CD14-positive monocyte (primary cell): ENCODE measurements around the gene ZNF827. TPM values are rescaled to one million over a fixed set of nuclear protein-coding genes. Genes with fewer than 3 reads are reported as not detected.

ENCODE experiments used
- DNase-seq, 3 donors: peaks; one replicate each; pipeline ENCODE4 v3.0.0-alpha.2; 2011 to 2022
- H2AFZ ChIP-seq: 2 replicates; pipeline ENCODE4 v1.6.0; 2012; ENCODE audit warnings: mild to moderate bottlenecking, low read depth, low read length, inconsistent platforms; ENCODE audit not compliant: insufficient read depth, poor library complexity, severe bottlenecking
- H3K27ac ChIP-seq, 2 donors: 1 replicate in 1 of 2; 2 replicates in 1 of 2; pipeline ENCODE4 v1.5.1; 2012 to 2013; ENCODE audit warnings: low read length in 2 of 2, control low read depth in 1 of 2, inconsistent platforms in 1 of 2, low read depth in 1 of 2, mild to moderate bottlenecking in 1 of 2
- H3K27me3 ChIP-seq, 2 donors: one replicate each; pipeline versions ENCODE4 v1.6.0 to v1.6.1; 2011 to 2013; ENCODE audit warnings: low read length in 2 of 2; ENCODE audit not compliant: control insufficient read depth in 2 of 2, insufficient read depth in 2 of 2
- H3K36me3 ChIP-seq, 2 donors: replicated peaks in 1 of 2; 1 replicate in 1 of 2; 2 replicates in 1 of 2; pipeline versions ENCODE4 v1.5.1 to v1.6.1; 2012 to 2013; ENCODE audit warnings: low read length in 2 of 2, control low read depth in 1 of 2, inconsistent platforms in 1 of 2, mild to moderate bottlenecking in 1 of 2; ENCODE audit not compliant: insufficient read depth in 2 of 2, control insufficient read depth in 1 of 2
- H3K4me1 ChIP-seq, 2 donors: 1 replicate in 1 of 2; 2 replicates in 1 of 2; pipeline versions ENCODE4 v1.5.1 to v1.6.1; 2012 to 2013; ENCODE audit warnings: low read length in 2 of 2, control low read depth in 1 of 2, inconsistent platforms in 1 of 2, mild to moderate bottlenecking in 1 of 2, moderate library complexity in 1 of 2; ENCODE audit not compliant: insufficient read depth in 2 of 2, control insufficient read depth in 1 of 2
- H3K4me2 ChIP-seq: replicated peaks from 2 replicates; pipeline ENCODE3; 2012; ENCODE audit warnings: low read length, moderate library complexity, mild to moderate bottlenecking; ENCODE audit not compliant: poor library complexity, severe bottlenecking; ENCODE audit errors: extremely low read depth
- H3K4me3 ChIP-seq, 3 experiments: fragments of 200-600 bp in 1 of 3; sonication (generic) in 1 of 3; replicated peaks in 1 of 3; 1 replicate in 2 of 3; 2 replicates in 1 of 3; pipeline ENCODE4 v1.5.1; 2011 to 2013; ENCODE audit warnings: low read length in 3 of 3, mild to moderate bottlenecking in 3 of 3, control low read depth in 2 of 3, low read depth in 2 of 3, inconsistent platforms in 1 of 3, moderate library complexity in 1 of 3
- H3K79me2 ChIP-seq: 2 replicates; pipeline ENCODE4 v1.6.0; 2012; ENCODE audit warnings: mild to moderate bottlenecking, control low read depth, inconsistent platforms, low read length, moderate library complexity; ENCODE audit not compliant: insufficient read depth
- H3K9ac ChIP-seq: 2 replicates; pipeline ENCODE4 v1.6.0; 2017; ENCODE audit warnings: low read length, mild to moderate bottlenecking; ENCODE audit not compliant: insufficient read depth, poor library complexity, severe bottlenecking
- H3K9me3 ChIP-seq, 2 donors: replicated peaks in 1 of 2; 1 replicate in 1 of 2; 2 replicates in 1 of 2; pipeline versions ENCODE4 v1.5.1 to v1.6.1; 2012 to 2013; ENCODE audit warnings: low read length in 2 of 2, control low read depth in 1 of 2; ENCODE audit not compliant: control insufficient read depth in 1 of 2, insufficient read depth in 1 of 2
- H4K20me1 ChIP-seq: 2 replicates; pipeline ENCODE4 v1.6.0; 2012; ENCODE audit warnings: mild to moderate bottlenecking, low read length, control low read depth, moderate library complexity; ENCODE audit not compliant: insufficient read depth
- H3K27ac Mint-ChIP-seq, 7 donors: one replicate each; pipeline ENCODE4 v1.8.0; 2020; ENCODE audit warnings: mild to moderate bottlenecking in 7 of 7, mixed read lengths in 7 of 7, moderate library complexity in 6 of 7, inconsistent platforms in 2 of 7
- H3K27me3 Mint-ChIP-seq, 3 donors: one replicate each; pipeline ENCODE4 v1.8.0; 2021 to 2022; ENCODE audit warnings: low read depth in 3 of 3, mild to moderate bottlenecking in 3 of 3, mixed read lengths in 3 of 3, moderate library complexity in 3 of 3, inconsistent platforms in 1 of 3
- H3K36me3 Mint-ChIP-seq, 2 donors: one replicate each; pipeline ENCODE4 v1.8.0; 2020; ENCODE audit warnings: mixed read lengths in 2 of 2, inconsistent platforms in 1 of 2, mild to moderate bottlenecking in 1 of 2
- H3K4me1 Mint-ChIP-seq: one replicate; pipeline ENCODE4 v1.8.0; 2020; ENCODE audit warnings: mild to moderate bottlenecking, mixed read lengths
- H3K4me3 Mint-ChIP-seq, 2 donors: one replicate each; pipeline ENCODE4 v1.8.0; 2020; ENCODE audit warnings: mild to moderate bottlenecking in 2 of 2, mixed read lengths in 2 of 2, moderate library complexity in 1 of 2
- H3K9me3 Mint-ChIP-seq, 7 donors: one replicate each; pipeline ENCODE4 v1.8.0; 2020 to 2022; ENCODE audit warnings: mixed read lengths in 7 of 7, mild to moderate bottlenecking in 6 of 7, moderate library complexity in 6 of 7, inconsistent platforms in 2 of 7
- CTCF ChIP-seq: fragments of 200-600 bp; IDR thresholded peaks from one replicate; pipeline ENCODE4 v1.8.0; 2022; ENCODE audit warnings: antibody characterized with exemption, mild to moderate bottlenecking
- WGBS: methylation state at CpG from one replicate; pipeline ENCODE4 v1.1.5; 2013; ENCODE audit warnings: missing lambda C conversion rate; ENCODE audit not compliant: insufficient coverage; 5-methylcytosine and 5-hydroxymethylcytosine counted together
- intact Hi-C, 2 donors: fragments of 100-400 bp; cut with micrococcal nuclease; formaldehyde crosslinking; loops; one replicate each; pipeline versions ENCODE4 v1.15.0 to v1.15.1; 2023
- polyA plus RNA-seq, 3 donors: library from polyadenylated mRNA; depleted of rRNA in 1 of 3; unstranded in 2 of 3; stranded (reverse) in 1 of 3; fragments of 300-500 nt in 2 of 3; fragments of >200 nt in 1 of 3; fragmentation: Illumina TruSeq in 2 of 3; gene quantifications; 1 replicate in 2 of 3; 2 replicates in 1 of 3; pipeline ENCODE4 v1.2.3, GENCODE V29; 2012 to 2021

The ZNF827 gene
- polyA plus RNA-seq, 3 donors, result 0.04 TPM; not detected in 2

GRCh38 chr4:145880355-145880960 is 58.2 kb downstream of the ZNF827 start:
- no peaks in the 10 kb centered on the region for H4K20me1 ChIP-seq
- H2AFZ ChIP-seq, result no peak overlapping the region
- no peaks in the 10 kb centered on the region for H3K79me2 ChIP-seq
- no peaks in the 10 kb centered on the region for H3K36me3 ChIP-seq
- H3K9me3 ChIP-seq, result no peaks in the 10 kb centered on the region
- no peak overlapping the region for H3K27ac ChIP-seq
- peaks cover 9% of the 10 kb centered on the region for H3K4me1 Mint-ChIP-seq
- no peak for TF ChIP-seq CTCF
- H3K4me3 Mint-ChIP-seq, result no peak overlapping the region
- H3K36me3 Mint-ChIP-seq, result no peaks in the 10 kb centered on the region
- no peak overlapping the region for H3K9ac ChIP-seq
- DNase-seq, result no peak
- H3K4me1 ChIP-seq, result no peaks in the 10 kb centered on the region
- WGBS, result 90% methylated on average over 8 of the region's 9 CpGs
- H3K4me3 ChIP-seq, result no peak overlapping the region
- H3K27ac Mint-ChIP-seq, result no peak overlapping the region
- H3K9me3 Mint-ChIP-seq, result peaks cover 0 to 2% (median 0%) of the 10 kb centered on the region in 7 donors
- peaks cover 0 to 4% (median 4%) of the 10 kb centered on the region in 3 donors for H3K27me3 Mint-ChIP-seq
- no peak overlapping the region for H3K4me2 ChIP-seq
- intact Hi-C loops, result no loop called here
- no peaks in the 10 kb centered on the region for H3K27me3 ChIP-seq

GRCh38 chr4:145879598-145879997 is 59.0 kb downstream of the ZNF827 start:
- TF ChIP-seq CTCF, result no peak
- Mint-ChIP-seq H3K36me3 (no peaks in the 10 kb centered on the region), H3K9me3 (peaks cover 0 to 2% (median 0%) of the 10 kb centered on the region in 7 donors), H3K27ac (no peak overlapping the region), H3K27me3 (peaks cover 0 to 6% (median 2%) of the 10 kb centered on the region in 3 donors), H3K4me1 (peaks cover 9% of the 10 kb centered on the region), H3K4me3 (no peak overlapping the region)
- Histone ChIP-seq H4K20me1 (no peaks in the 10 kb centered on the region), H3K36me3 (no peaks in the 10 kb centered on the region), H3K27me3 (no peaks in the 10 kb centered on the region), H3K27ac (no peak overlapping the region), H3K4me3 (no peak overlapping the region), H3K4me2 (no peak overlapping the region), H3K79me2 (no peaks in the 10 kb centered on the region), H2AFZ (no peak overlapping the region), H3K4me1 (no peaks in the 10 kb centered on the region), H3K9ac (no peak overlapping the region), H3K9me3 (no peaks in the 10 kb centered on the region)
- WGBS, result no CpG with 5 or more reads among the region's 3 CpGs
- intact Hi-C loops, result no loop called here
- no peak for DNase-seq
